OCI-LY7 (cell line): ENCODE results near the gene MED1. TPM values are rescaled to one million over a fixed set of nuclear protein-coding genes. Genes with fewer than 3 reads are reported as not detected.

Experiments
- BruUV-seq: library from RNA; stranded (reverse); fragments of 400-500 nt; replicated peaks from 2 replicates; lab custom pipeline; 2021; lab: Mats Ljungman, UMichigan
- CTCF ChIA-PET: fragments of 300-600 bp; sonication (Branson Sonifier 250); formaldehyde crosslinking; loops from one replicate; lab custom pipeline; 2022; ENCODE audit warnings: antibody characterized with exemption; ENCODE audit not compliant: unreplicated experiment; lab: Charles Lee
- POLR2A ChIA-PET: fragments of 300-600 bp; sonication (Branson Sonifier 250); formaldehyde crosslinking; loops from one replicate; lab custom pipeline; 2022; ENCODE audit warnings: antibody characterized with exemption; lab: Charles Lee
- DNase-seq: peaks from one replicate; pipeline ENCODE4 v3.0.0-alpha.2; 2015; ENCODE audit warnings: low spot score
- H2AFZ ChIP-seq: fragments of 200-600 bp; sonication (generic), shearing (Covaris generic); 2 replicates; pipeline ENCODE4 v1.6.1; 2014; ENCODE audit warnings: mild to moderate bottlenecking, antibody characterized with exemption, low read length, moderate library complexity
- H3K27ac ChIP-seq: fragments of 200-600 bp; sonication (generic); 2 replicates; pipeline ENCODE4 v1.5.1; 2014; ENCODE audit warnings: mixed run types, low read depth, mild to moderate bottlenecking, moderate library complexity, low read length, inconsistent platforms; ENCODE audit not compliant: poor library complexity, severe bottlenecking
- H3K36me3 ChIP-seq: fragments of 200-600 bp; sonication (generic); 2 replicates; pipeline ENCODE4 v1.6.1; 2014; ENCODE audit warnings: mild to moderate bottlenecking, antibody characterized with exemption, low read length, moderate library complexity, mixed read lengths; ENCODE audit not compliant: insufficient read depth
- H3K4me1 ChIP-seq: fragments of 200-600 bp; sonication (generic); 2 replicates; pipeline ENCODE4 v1.5.1; 2014; ENCODE audit warnings: mild to moderate bottlenecking, low read length; ENCODE audit not compliant: insufficient read depth, poor library complexity, severe bottlenecking
- H3K4me2 ChIP-seq: fragments of 200-600 bp; sonication (generic); 2 replicates; pipeline ENCODE4 v1.6.1; 2014; ENCODE audit warnings: mild to moderate bottlenecking, low read length
- H3K4me3 ChIP-seq: fragments of 200-600 bp; sonication (generic); 2 replicates; pipeline ENCODE4 v1.5.1; 2014; ENCODE audit warnings: mild to moderate bottlenecking, low read depth, low read length; ENCODE audit not compliant: poor library complexity, severe bottlenecking
- H3K79me2 ChIP-seq: fragments of 200-600 bp; sonication (generic); 2 replicates; pipeline ENCODE4 v1.6.1; 2016; ENCODE audit warnings: low read depth, mild to moderate bottlenecking, low read length, moderate library complexity, mixed read lengths; ENCODE audit not compliant: insufficient read depth
- H3K9me2 ChIP-seq: fragments of 200-600 bp; sonication (generic); 2 replicates; pipeline ENCODE4 v1.6.1; 2016; ENCODE audit warnings: mild to moderate bottlenecking, low read length, mixed read lengths; ENCODE audit not compliant: insufficient read depth
- H3K9me3 ChIP-seq: fragments of 200-600 bp; sonication (generic); 2 replicates; pipeline ENCODE4 v1.6.1; 2014; ENCODE audit warnings: mild to moderate bottlenecking, mixed run types, low read length, mixed read lengths
- H4K20me1 ChIP-seq: fragments of 200-600 bp; sonication (generic); 2 replicates; pipeline ENCODE4 v1.6.1; 2014; ENCODE audit warnings: mild to moderate bottlenecking, antibody characterized with exemption, low read length, moderate library complexity, mixed read lengths; ENCODE audit not compliant: insufficient read depth
- EZH2phosphoT487 ChIP-seq: fragments of 200-600 bp; sonication (generic); IDR thresholded peaks from 2 replicates; pipeline ENCODE4 v1.6.1; 2018; ENCODE audit warnings: low read depth, borderline replicate concordance, mild to moderate bottlenecking, mixed run types, antibody characterized with exemption, low read length, moderate library complexity, mixed read lengths
- intact Hi-C: fragments of 100-400 bp; cut with micrococcal nuclease; formaldehyde crosslinking; loops from one replicate; pipeline ENCODE4 v1.10.0; 2022; ENCODE audit not compliant: unreplicated experiment
- total RNA-seq, 2 experiments: library from RNA; depleted of rRNA in 1 of 2; stranded (reverse); fragments of >200 nt in 1 of 2; shearing (Covaris generic) in 1 of 2; gene quantifications; 2 replicates each; pipeline ENCODE4 v1.2.3, GENCODE V29; 2014 to 2022
- TF ChIP-seq, protein P1 (sequence below): fragments of 200-600 bp; sonication (generic); conservative IDR thresholded peaks from 2 replicates; pipeline ENCODE4 v1.5.1; 2014; ENCODE audit warnings: mild to moderate bottlenecking, antibody characterized with exemption, low read length, moderate library complexity, mixed read lengths

MED1 gene
- total RNA-seq, 2 experiments from 2014 or later: 32.2 to 73.4 TPM

DNA sequence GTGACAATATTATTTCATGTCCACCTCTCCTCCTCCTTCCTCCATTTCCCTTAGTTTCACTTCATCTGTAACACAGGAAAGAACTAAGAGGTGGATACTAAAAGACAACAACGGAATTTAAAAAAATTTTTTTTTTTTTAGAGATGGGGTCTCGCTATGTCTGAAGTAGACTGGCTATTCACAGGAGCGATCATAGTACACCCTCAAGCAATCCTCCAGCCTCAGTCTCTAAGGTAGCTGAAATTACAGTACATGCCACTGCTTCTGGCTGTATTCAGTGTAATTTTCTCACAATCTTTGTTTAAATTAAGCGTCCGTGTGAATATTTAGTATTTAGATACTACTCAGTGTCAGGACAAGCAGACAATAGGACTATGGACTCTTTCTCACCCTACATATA is 85.2 kb downstream of the MED1 start:
- POLR2A ChIA-PET: no interaction called here
- H3K9me2 ChIP-seq: no peaks in the 10 kb centered on the region
- DNase-seq: no peak
- intact Hi-C loops: no loop called here
- H3K9me3 ChIP-seq: no peaks in the 10 kb centered on the region
- CTCF ChIA-PET: interaction anchor here (0.6 kb wide), 1 partner anchor 262 kb away, joined by 3 read pairs; no protein-coding TSS in a partner anchor
- H3K27ac ChIP-seq: no peak overlapping the region
- H3K4me3 ChIP-seq: no peak overlapping the region
- no peaks in the 10 kb centered on the region for H3K79me2 ChIP-seq
- no peak overlapping the region for H2AFZ ChIP-seq
- no peaks in the 10 kb centered on the region for H3K36me3 ChIP-seq
- BruUV-seq: no TSS peak
- TF ChIP-seq EZH2phosphoT487: no peak
- TF ChIP-seq, protein P1, sequence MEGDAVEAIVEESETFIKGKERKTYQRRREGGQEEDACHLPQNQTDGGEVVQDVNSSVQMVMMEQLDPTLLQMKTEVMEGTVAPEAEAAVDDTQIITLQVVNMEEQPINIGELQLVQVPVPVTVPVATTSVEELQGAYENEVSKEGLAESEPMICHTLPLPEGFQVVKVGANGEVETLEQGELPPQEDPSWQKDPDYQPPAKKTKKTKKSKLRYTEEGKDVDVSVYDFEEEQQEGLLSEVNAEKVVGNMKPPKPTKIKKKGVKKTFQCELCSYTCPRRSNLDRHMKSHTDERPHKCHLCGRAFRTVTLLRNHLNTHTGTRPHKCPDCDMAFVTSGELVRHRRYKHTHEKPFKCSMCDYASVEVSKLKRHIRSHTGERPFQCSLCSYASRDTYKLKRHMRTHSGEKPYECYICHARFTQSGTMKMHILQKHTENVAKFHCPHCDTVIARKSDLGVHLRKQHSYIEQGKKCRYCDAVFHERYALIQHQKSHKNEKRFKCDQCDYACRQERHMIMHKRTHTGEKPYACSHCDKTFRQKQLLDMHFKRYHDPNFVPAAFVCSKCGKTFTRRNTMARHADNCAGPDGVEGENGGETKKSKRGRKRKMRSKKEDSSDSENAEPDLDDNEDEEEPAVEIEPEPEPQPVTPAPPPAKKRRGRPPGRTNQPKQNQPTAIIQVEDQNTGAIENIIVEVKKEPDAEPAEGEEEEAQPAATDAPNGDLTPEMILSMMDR: no peak
- H3K4me2 ChIP-seq: no peak overlapping the region
- H4K20me1 ChIP-seq: no peaks in the 10 kb centered on the region
- H3K4me1 ChIP-seq: no peaks in the 10 kb centered on the region

- H4K20me1 ChIP-seq: no peaks in the 10 kb centered on the region
- no peaks in the 10 kb centered on the region for H3K9me2 ChIP-seq
- TF ChIP-seq, protein P1: no peak
- no peak for TF ChIP-seq EZH2phosphoT487
- intact Hi-C loops: no loop called here
- H3K4me2 ChIP-seq: no peak overlapping the region
- DNase-seq: no peak
- no peaks in the 10 kb centered on the region for H3K79me2 ChIP-seq
- no peaks in the 10 kb centered on the region for H3K9me3 ChIP-seq
- ChIA-PET POLR2A (no interaction called here), CTCF (no interaction called here)
- no peak overlapping the region for H2AFZ ChIP-seq
- BruUV-seq: no TSS peak
- H3K36me3 ChIP-seq: no peaks in the 10 kb centered on the region
- no peak overlapping the region for H3K27ac ChIP-seq
- H3K4me1 ChIP-seq: no peaks in the 10 kb centered on the region
- no peak overlapping the region for H3K4me3 ChIP-seq
Measured at GRCh38 chr17:39365242-39365641, 85.8 kb downstream of the MED1 start.

- Histone ChIP-seq H3K36me3 (no peaks in the 10 kb centered on the region), H3K9me3 (no peaks in the 10 kb centered on the region), H3K4me2 (no peak overlapping the region), H3K4me1 (no peaks in the 10 kb centered on the region), H2AFZ (no peak overlapping the region), H3K9me2 (no peaks in the 10 kb centered on the region), H3K79me2 (no peaks in the 10 kb centered on the region), H3K27ac (no peak overlapping the region), H4K20me1 (no peaks in the 10 kb centered on the region), H3K4me3 (no peak overlapping the region)
- no TSS peak for BruUV-seq
- POLR2A ChIA-PET: no interaction called here
- CTCF ChIA-PET: no interaction called here
- DNase-seq: no peak
- no peak for TF ChIP-seq EZH2phosphoT487
- TF ChIP-seq, protein P1: no peak
- intact Hi-C loops: no loop called here
Measured at GRCh38 chr17:39364236-39365025, 86.6 kb downstream of the MED1 start.
